ENCODE results near the gene RBBP8NL.

RBBP8NL gene, protein sequence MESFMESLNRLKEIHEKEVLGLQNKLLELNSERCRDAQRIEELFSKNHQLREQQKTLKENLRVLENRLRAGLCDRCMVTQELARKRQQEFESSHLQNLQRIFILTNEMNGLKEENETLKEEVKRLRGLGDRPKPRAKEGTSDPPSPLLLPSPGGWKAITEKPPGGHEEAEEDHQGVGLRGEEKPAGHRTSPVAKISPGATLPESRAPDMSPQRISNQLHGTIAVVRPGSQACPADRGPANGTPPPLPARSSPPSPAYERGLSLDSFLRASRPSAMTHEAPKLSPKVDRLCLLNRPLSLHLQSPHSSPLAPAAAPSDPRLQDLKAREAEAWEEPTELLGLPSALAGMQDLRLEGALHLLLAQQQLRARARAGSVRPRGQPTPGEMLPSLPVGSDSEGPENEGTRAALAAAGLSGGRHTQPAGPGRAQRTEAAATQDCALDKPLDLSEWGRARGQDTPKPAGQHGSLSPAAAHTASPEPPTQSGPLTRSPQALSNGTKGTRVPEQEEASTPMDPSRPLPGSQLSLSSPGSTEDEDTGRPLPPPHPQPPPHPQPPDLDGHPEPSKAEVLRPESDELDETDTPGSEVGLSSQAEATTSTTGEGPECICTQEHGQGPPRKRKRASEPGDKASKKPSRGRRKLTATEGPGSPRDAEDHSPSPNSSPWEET

DNA sequence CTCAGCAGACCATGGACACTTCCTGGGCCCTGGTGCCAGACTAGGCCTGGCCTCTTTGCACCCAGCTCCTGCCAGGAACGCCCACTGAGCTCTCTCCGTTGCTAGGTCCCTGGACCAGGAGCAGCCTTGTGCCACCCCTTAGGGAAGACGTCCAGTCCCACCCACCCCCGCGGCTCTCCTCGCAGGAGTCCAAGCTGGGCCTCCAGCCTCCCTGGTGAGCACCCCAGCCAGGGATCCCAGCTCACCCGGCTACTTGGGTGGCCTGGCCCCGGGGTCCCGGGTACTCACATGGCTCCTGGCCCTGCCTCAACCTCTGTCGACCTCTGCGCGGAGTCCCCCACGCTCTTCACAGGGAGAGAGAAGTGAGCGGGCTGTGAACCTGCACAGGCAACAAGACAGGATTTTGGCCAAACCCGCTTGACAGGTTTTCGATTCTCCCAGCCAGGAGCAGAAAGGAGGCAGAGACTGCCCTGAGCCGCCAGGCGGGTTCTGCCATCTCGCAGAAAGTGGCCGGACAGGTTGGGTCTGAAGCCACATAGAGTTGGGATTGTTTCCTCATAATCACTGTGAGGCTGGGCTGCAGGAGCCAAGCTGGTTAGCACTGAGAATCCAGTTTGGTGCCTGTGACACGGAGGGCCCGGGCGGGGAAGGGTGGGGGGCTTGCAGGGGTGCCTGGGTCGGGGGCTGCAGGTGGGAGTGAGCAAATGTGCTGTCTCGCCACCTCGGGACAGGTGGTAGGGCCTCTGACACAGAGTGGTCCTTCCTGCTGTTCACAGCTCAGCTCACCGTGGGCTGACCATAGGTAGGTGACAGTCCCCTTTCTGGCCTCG lies at the start of gene RBBP8NL:
RBBP8NL (minus strand) TSS at position 368 of the 830 bp plus-strand sequence. CDS start 7,892 bp downstream, outside the sequence.
- Histone ChIP-seq H3K27me3 (replicated peaks; ENCODE audit: control insufficient read depth, insufficient read depth, low read length) (no peaks in the 10 kb centered on the region; the same call in 1 of the 2 replicates), H3K4me3 (replicated peaks; ENCODE audit: low read depth, low read length) (no peak within 1 kb of the TSS), H3K36me3 (ENCODE audit: control insufficient read depth, insufficient read depth, low read length) (no peaks in the 10 kb centered on the region)
- TF ChIP-seq, protein P1, sequence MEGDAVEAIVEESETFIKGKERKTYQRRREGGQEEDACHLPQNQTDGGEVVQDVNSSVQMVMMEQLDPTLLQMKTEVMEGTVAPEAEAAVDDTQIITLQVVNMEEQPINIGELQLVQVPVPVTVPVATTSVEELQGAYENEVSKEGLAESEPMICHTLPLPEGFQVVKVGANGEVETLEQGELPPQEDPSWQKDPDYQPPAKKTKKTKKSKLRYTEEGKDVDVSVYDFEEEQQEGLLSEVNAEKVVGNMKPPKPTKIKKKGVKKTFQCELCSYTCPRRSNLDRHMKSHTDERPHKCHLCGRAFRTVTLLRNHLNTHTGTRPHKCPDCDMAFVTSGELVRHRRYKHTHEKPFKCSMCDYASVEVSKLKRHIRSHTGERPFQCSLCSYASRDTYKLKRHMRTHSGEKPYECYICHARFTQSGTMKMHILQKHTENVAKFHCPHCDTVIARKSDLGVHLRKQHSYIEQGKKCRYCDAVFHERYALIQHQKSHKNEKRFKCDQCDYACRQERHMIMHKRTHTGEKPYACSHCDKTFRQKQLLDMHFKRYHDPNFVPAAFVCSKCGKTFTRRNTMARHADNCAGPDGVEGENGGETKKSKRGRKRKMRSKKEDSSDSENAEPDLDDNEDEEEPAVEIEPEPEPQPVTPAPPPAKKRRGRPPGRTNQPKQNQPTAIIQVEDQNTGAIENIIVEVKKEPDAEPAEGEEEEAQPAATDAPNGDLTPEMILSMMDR (IDR thresholded peaks at IDR 0.05; ENCODE audit: insufficient read depth, low read length, poor library complexity, severe bottlenecking): no peak
- DNase-seq (ENCODE audit: extremely low read depth, insufficient read length): no peak

DNA sequence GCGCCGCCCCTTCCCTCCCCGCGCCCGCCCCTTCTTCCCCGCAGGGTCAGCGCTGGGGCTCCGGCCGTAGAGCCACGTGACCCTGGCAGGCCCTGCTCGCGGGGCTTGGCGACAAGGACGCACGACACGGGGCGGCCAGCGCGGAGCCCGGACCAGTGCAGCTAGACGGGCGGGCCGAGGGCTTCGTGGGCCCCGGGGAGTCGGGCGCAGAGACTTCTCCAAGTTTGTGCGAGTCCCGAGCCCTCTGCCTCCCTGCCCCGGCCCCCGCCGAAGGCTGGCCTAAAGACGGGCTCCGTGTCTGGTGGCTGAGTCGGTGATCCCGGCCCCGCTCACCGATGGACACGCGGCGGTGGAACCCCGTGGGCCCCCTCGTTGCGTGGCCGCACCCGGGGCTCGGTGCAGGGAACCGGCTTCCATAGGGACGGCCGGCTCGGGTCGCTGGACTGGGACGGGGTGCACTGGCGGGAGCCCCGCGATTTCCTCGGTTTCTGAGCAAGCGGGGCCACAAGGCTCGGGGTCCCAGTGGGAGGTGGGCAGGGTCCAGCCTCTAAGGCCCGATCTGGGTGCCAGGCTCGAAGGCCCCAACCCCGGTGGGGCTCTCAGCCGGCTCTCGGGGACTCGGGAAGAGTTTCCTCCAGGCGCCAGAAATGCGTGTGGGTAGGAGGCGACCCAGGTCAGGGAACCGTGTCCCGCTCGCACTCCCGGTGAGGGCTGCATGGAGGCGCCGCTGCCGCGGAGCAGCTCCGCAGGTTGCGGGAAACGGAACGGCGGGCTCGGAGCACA lies 48.9 kb upstream of the RBBP8NL start:
- Histone ChIP-seq H3K36me3 (ENCODE audit: control insufficient read depth, insufficient read depth, low read length) (no peaks in the 10 kb centered on the region), H3K27me3 (replicated peaks; ENCODE audit: control insufficient read depth, insufficient read depth, low read length) (no peaks in the 10 kb centered on the region; the same call in none of the 2 replicates), H3K4me3 (replicated peaks; ENCODE audit: low read depth, low read length) (no peak overlapping the region)
- no peak for DNase-seq (ENCODE audit: extremely low read depth, insufficient read length)
- TF ChIP-seq, protein P1 (IDR thresholded peaks at IDR 0.05; ENCODE audit: insufficient read depth, low read length, poor library complexity, severe bottlenecking): no peak

DNA sequence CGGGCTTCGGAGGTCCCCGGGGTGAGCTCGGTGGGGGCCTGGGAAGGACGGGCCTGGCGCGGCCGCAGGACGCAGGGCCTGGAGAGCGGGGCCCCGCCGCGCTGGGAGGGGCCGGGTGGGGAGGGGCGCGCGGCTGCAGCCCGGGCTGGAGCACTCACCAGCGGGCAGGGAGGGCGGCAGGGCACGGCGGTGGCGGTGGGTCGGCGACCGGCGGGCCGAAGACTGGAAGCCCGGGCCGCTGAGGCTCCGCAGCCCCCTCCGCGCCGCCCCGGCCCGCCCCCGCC lies 48.4 kb upstream of the RBBP8NL start, which contains the start of gene GATA5:
GATA5 (minus strand) TSS at position 224 of the 284 bp plus-strand sequence. CDS start 474 bp downstream, outside the sequence.
- no peak for DNase-seq (ENCODE audit: extremely low read depth, insufficient read length)
- no peaks in the 10 kb centered on the region for H3K36me3 ChIP-seq (ENCODE audit: control insufficient read depth, insufficient read depth, low read length)
- H3K4me3 ChIP-seq (replicated peaks; ENCODE audit: low read depth, low read length): no peak within 1 kb of the TSS
- H3K27me3 ChIP-seq (replicated peaks; ENCODE audit: control insufficient read depth, insufficient read depth, low read length): peaks cover 1% of the 10 kb centered on the region
- TF ChIP-seq, protein P1 (IDR thresholded peaks at IDR 0.05; ENCODE audit: insufficient read depth, low read length, poor library complexity, severe bottlenecking): no peak

DNA sequence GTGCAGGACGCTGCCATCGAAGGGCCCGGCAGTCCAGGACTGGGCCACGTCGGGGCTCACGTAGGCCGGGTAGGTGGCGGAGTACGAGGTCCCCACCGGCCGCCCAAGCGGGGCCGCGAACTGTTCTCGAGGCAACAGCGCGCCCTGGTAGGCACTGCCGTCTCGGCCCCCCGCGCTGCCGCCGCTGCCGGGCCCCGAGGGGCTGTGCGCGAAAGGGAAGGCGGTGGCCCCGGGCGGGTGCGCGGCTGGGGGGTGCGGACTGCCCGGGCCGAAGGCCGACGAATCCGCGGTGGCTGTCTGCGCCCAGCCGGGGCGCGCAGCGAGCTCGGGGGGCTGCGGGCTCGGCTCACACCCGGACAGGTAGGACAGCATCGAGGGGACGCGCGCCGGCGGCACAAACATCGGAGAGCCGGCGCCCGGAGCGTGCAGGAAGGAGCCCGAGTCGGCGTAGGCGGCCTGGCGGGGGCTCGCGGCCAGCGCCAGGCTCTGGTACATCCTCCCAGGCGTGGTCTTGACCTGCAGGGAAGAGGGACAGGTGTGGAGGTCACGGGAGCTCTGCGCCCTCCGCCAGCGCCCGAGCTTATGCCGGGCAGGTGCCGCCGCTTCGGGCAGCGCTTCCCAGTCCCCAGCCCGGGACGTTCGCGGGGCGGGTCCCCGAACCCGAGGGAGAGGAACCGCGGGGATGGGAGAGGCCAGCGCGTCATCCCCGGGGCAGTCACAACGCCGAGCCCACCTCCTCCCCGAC lies 47.9 kb upstream of the RBBP8NL start:
- no peaks in the 10 kb centered on the region for H3K36me3 ChIP-seq (ENCODE audit: control insufficient read depth, insufficient read depth, low read length)
- no peak for DNase-seq (ENCODE audit: extremely low read depth, insufficient read length)
- TF ChIP-seq, protein P1 (IDR thresholded peaks at IDR 0.05; ENCODE audit: insufficient read depth, low read length, poor library complexity, severe bottlenecking): no peak
- H3K4me3 ChIP-seq (replicated peaks; ENCODE audit: low read depth, low read length): no peak overlapping the region
- H3K27me3 ChIP-seq (replicated peaks; ENCODE audit: control insufficient read depth, insufficient read depth, low read length): peaks cover 2% of the 10 kb centered on the region

All from GM06990 (cell line).